Measurements from ENCODE around the gene CHPF2.

The CHPF2 gene

DNA sequence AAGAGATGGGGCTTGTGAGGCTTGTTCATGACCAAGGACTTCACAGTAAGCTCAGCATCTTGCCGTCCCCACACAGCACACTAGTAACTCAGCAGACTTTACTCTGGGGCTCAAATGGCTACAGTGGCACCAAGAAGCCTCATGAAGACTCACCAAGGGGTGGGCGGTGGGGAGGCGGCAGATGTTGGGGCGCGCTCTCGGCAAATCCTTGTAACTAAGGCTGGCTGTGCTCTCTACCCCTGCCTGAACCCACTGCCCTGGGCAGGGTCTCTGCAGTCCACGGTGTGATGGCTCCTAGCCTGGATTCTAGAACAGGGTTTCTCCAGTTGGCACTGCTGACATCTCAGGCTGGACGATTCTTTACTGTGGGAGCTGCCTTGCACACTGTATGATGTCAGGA is 28.6 kb downstream of the CHPF2 start:
- TF ChIP-seq, protein P1, sequence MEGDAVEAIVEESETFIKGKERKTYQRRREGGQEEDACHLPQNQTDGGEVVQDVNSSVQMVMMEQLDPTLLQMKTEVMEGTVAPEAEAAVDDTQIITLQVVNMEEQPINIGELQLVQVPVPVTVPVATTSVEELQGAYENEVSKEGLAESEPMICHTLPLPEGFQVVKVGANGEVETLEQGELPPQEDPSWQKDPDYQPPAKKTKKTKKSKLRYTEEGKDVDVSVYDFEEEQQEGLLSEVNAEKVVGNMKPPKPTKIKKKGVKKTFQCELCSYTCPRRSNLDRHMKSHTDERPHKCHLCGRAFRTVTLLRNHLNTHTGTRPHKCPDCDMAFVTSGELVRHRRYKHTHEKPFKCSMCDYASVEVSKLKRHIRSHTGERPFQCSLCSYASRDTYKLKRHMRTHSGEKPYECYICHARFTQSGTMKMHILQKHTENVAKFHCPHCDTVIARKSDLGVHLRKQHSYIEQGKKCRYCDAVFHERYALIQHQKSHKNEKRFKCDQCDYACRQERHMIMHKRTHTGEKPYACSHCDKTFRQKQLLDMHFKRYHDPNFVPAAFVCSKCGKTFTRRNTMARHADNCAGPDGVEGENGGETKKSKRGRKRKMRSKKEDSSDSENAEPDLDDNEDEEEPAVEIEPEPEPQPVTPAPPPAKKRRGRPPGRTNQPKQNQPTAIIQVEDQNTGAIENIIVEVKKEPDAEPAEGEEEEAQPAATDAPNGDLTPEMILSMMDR (IDR thresholded peaks at IDR 0.05; ENCODE audit: low read depth, low read length), result no peak
- H3K4me3 ChIP-seq (ENCODE audit: low read depth, low read length), result no peak overlapping the region

DNA sequence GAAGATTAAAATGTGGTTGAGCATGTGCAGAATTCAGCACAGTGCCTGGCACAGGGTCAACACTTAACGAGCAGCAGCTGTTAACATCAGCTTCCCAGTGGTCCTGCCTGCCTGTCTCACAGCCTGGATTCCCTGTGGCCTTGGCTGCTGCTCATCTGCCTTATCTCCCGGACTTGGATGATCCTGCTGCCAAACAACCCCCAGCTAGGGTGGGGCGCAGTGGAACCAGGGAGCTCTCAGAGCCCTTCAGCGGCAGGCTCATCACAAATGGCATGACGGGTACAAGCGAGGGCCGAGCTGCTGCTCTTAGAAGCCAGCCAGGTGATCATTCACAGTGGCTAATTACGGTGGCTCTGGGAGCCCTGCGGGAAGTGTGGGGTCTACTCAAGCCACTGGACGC is 29.2 kb downstream of the CHPF2 start:
- TF ChIP-seq, protein P1 (IDR thresholded peaks at IDR 0.05; ENCODE audit: low read depth, low read length), result no peak
- no peak overlapping the region for H3K4me3 ChIP-seq (ENCODE audit: low read depth, low read length)

DNA sequence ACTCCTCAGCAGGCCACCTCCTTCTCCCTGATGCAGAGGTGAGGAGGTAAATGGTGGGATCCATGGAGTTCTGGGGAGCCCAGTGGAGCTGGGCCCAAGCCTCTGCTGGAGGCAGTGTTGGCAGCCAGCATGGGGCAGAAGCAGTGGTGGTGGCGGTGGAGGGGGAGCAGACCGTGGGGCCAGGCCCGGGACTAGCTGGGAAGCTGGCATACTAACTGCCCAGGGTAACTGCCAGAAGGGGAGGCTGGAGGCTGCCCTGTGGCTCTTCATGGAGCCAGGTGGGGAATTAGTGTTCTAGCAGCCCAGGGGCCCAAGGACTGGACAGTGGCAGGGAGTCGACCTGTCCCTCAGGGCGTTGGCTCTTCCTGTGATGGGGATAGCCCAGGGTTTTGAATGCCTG is 32.3 kb downstream of the CHPF2 start:
- TF ChIP-seq, protein P1 (IDR thresholded peaks at IDR 0.05; ENCODE audit: low read depth, low read length), result no peak

DNA sequence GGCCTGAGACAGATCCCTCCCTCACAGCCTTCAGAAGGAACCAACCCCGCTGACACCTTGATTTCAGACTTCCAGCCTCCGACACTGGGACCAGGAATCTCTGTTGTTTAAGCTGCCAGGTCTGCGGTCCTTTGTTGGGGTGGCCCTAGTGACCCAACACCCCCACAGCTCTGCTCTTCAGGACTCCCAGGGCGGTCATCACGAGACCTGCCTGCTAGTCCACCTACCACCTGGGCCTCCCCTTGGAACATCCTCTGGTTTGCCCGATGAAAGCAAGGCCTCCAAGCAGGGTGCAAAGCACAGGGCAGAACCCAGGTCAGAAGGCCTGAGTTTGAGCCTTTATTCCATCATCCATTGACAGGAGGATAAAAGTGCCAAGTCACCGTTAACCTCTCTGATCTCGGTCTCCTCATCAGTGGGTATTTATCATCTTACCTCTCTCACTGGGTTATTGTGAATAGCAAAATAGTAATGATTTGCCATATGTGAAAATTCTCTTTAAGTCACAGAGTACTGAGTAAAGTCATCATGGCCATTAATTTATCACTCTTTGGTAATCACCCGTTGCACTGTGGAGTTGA is 33.2 kb downstream of the CHPF2 start:
- TF ChIP-seq, protein P1 (IDR thresholded peaks at IDR 0.05; ENCODE audit: low read depth, low read length), result no peak
- no peak overlapping the region for H3K4me3 ChIP-seq (ENCODE audit: low read depth, low read length)

More for the DNA sequence above, 32.3 kb downstream of the CHPF2 start:
- no peak overlapping the region for H3K4me3 ChIP-seq (ENCODE audit: low read depth, low read length)

DNA sequence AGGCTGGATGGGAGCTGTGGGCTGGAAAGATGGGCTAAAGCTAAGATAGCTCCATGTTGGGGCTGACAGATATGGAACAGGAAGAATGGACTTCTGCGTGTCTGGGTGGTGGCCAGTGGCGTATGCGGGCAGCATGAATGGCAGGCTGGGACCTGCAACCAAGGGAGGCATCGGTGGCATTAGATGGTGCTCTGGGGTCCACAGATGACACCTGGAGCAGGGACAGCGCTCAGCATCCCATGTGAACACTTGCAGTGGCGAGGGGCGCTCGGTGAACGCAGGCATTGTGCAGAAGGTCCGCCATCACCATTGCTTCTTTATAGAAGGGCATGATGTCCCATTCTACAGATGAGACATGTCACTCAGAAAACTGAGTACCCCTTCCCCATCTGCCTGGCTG is 37.2 kb downstream of the CHPF2 start:
- TF ChIP-seq, protein P1 (IDR thresholded peaks at IDR 0.05; ENCODE audit: low read depth, low read length), result no peak
- H3K4me3 ChIP-seq (ENCODE audit: low read depth, low read length), result no peak overlapping the region

DNA sequence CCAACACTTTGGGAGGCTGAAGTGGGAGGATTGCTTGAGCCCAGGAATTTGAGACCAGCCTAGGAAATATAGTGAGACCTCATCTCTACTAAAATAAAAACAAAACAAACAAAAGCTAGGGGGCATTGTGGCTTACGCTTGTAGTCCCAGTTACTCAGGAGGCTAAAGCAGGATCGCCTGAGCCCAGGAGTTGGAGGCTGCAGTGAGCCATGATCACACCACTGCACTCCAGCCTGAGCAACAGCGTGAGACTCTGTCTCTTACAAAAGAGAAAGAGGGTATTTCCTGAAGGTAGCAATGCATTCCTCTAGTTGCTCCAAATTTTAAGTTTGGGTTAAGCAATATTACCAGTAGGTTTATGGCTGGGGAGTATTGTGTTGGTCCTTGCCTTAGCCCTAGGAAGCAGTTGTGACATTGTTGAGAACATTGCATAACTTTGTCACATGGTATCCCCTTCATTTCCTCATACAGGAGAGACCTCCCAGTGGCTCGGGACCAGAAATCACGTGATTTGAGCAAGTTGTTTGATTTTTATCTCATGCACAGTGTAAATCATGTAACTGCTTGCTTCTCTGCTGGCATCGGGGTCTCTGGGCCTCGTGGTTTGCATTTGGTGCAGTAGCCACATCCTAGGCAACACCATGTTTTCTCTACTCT is 39.5 kb downstream of the CHPF2 start:
- no peak overlapping the region for H3K4me3 ChIP-seq (ENCODE audit: low read depth, low read length)
- TF ChIP-seq, protein P1 (IDR thresholded peaks at IDR 0.05; ENCODE audit: low read depth, low read length), result no peak

DNA sequence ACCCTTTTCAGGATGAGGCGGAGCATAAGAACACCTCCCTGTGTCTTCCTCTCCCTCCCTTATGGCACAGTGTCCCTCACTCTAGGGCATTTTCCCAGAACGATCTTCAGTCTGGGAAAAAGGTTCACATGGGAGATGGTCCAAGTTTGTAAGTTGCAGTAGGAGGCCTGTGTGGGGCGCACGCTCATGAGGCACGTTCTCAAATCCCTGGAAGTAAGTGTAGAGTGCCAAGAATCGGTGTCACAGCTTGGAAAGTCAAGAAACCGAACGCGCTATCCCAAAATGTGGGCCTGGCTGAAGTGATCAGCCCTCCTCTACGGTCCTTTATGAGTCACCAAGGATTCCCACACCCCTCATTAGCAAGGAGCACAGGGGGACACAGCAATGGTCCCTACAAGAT is 40.1 kb downstream of the CHPF2 start:
- H3K4me3 ChIP-seq (ENCODE audit: low read depth, low read length), result no peak overlapping the region
- TF ChIP-seq, protein P1 (IDR thresholded peaks at IDR 0.05; ENCODE audit: low read depth, low read length), result no peak

Measured in WI38 (cell line).